GM21619 (cell line): ENCODE results near the gene GTPBP10.

Source experiments
- ATAC-seq: cut with Tn5 transposase; IDR thresholded peaks from one replicate; pipeline ENCODE4 v1.9.1; 2021; ENCODE audit not compliant: unreplicated experiment

GTPBP10 gene

GRCh38 chr7:90351987-90352386 is 5.5 kb downstream of the GTPBP10 start:
- ATAC-seq, result no peak

- no peak for ATAC-seq
Measured at GRCh38 chr7:90383422-90383821, 36.9 kb downstream of the GTPBP10 start.

- no peak for ATAC-seq
Measured at GRCh38 chr7:90383861-90384260, 37.3 kb downstream of the GTPBP10 start.

DNA sequence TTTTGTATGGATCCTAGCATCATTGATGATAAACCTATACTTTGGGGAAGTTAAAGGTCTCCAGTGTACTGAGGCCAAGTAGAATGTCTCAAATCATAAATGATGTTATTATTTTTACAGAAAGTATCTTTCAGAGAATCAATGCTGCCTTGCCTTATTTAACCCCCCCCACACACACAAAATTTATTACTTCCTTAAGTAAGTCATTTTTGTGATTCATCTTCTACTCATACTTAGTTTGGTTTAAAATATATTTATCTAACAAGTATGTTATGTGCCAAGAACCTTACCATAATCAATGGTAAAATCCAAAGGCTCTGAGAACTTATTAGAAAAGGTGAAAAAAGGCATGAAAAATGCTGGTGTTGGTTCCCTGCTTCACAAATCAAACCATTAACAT is 37.9 kb downstream of the GTPBP10 start:
- no peak for ATAC-seq

- no peak for ATAC-seq
Measured at GRCh38 chr7:90387470-90388240, 41.1 kb downstream of the GTPBP10 start.

- no peak for ATAC-seq
Measured at GRCh38 chr7:90390926-90391325, 44.4 kb downstream of the GTPBP10 start.

DNA sequence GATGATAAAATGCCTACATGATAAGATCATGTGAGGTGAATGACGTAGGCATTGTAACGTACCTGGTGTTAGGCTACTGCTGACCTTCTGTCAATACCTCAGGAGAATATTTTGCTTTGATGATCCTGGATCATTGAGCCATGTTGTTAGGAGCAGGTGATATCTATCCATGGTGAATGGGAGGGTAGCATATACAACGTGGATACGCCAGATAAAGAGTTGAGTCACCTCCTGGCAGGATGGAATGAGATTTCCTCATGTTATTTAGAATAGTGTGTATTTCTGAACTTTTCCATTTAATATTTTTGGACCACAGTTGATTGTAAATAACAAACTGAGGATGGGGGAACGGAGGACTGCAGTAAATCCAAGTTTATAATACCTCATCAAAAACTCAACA is 45.0 kb downstream of the GTPBP10 start:
- ATAC-seq, result no peak

DNA sequence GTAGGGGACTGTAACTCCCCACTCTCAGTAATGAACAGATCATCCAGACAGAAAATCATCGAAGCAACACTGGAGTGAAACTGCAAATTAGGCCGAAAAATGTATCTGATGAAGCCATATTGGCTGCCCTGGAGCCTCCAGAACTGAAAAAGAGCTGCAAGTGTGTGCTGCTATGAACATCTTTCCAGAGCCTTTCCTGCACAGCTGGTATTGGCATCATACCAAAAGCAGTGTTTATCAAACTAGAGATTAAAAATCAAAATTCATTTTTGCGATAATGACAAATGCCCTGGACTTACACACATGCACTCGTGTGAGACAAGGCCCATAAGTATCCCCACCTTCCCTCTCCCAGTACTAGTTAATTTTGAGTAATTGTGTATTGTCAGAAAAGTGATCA is 49.9 kb downstream of the GTPBP10 start:
- ATAC-seq, result no peak

- ATAC-seq, result no peak
Measured at GRCh38 chr7:90401989-90402388, 55.5 kb downstream of the GTPBP10 start.

DNA sequence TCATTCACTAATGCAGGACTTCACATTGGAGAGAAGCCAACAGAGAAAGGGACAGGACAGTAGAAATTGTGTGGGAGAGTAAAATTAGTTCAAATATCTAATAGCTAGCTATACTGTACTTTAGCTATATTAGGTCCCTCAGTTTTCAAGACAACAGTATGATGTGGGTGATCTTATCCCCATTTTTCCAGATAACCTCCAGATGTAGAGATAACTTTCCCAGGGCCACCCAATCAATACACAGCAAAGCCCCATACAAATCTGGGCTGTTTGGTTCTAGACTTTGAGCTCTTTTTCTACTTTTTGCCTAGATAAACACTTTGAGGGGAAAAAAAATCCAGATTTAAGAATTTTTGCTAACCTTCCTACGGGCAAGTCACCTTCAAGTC is 56.3 kb downstream of the GTPBP10 start:
- no peak for ATAC-seq

GRCh38 chr7:90403174-90404113 is 56.9 kb downstream of the GTPBP10 start, which contains the start of gene CLDN12:
Gene CLDN12 (plus strand): TSS chr7:90403461. CDS start chr7:90412677, 9,216 bp downstream.
- ATAC-seq, result peak; percentile 96

DNA sequence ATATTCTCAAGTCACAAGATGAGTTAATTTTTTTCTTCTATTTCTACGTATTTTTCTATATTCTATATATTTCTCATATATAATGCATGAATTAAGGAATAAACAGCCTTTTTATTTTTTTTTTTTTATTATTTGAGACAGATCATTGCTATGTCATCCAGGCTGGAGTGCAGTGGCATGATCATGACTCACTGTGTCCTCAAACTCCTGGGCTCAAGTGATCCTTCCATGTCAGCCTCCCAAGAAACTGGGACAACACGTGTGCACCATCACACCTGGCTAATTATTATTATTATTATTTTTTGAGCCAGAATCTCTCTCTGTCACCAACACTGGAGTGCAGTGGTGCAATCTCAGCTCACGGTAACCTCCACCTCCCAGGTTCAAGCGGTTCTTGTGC is 58.3 kb downstream of the GTPBP10 start:
- no peak for ATAC-seq

- no peak for ATAC-seq
Measured at GRCh38 chr7:90407484-90407821, 60.9 kb downstream of the GTPBP10 start.

- no peak for ATAC-seq
Measured at GRCh38 chr7:90408142-90408541, 61.6 kb downstream of the GTPBP10 start.

DNA sequence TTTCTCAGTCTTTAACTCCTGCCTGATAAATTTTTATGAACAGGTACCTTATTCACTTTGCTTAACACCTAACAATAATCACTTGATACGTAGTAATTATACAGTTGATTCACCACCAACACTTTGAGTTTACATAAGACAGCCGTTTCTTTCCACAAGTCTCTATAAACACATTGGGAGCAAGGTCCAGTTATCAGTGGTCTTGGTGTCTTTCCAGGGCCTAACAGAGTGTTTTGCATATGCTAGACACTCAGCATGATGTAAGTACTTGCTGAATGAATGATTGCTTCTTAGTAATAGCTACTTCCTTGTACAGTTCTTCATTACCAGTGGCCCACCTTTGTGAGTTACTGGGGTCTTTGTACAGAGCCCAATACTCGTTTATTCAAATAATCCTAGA is 63.2 kb downstream of the GTPBP10 start:
- no peak for ATAC-seq

DNA sequence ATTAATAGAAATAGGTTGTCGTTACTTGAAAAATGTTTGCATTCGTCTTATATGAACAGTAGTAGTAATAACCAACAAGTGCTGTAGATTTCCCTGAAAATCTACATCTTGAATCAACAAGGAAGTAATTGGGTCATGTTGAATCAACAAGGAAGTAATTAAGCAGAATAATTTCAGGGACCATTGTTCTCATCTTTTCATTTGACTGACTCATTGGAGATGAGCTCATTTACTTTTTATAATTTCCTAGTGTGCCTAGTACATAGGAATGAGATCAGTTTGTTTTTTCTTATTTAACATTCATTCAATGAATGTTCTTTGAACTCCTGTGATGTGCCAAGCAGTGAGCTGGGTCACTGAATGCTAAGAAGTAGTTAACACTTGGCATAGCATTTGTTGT is 65.0 kb downstream of the GTPBP10 start:
- no peak for ATAC-seq

GRCh38 chr7:90412458-90413184 is 66.1 kb downstream of the GTPBP10 start:
- ATAC-seq, result peak; percentile 67

- peak; percentile 12 for ATAC-seq
Measured at GRCh38 chr7:90413185-90413528, 66.6 kb downstream of the GTPBP10 start.

DNA sequence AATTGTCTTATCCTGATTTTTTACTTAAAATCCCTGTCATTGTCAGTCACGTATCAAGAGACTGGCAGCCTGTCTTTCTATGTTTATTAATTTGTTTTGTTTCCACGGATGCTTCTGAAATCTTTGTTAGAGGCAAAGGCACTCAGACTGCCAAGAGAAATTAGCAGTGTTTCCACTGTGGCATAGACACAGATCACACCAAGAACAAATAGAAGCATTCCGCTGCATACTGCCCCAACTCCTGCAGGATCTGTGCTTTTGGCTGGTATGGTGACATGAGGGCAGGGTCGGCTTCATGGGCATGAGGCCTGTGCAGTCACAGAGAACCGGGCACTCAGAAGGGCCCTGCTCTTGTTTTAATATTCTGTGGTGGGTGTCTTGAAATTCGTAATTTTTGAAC is 75.1 kb downstream of the GTPBP10 start:
- no peak for ATAC-seq

- peak; percentile 96 for ATAC-seq
Measured at GRCh38 chr7:90424720-90425119, 78.2 kb downstream of the GTPBP10 start.

GRCh38 chr7:90425376-90425775 is 78.9 kb downstream of the GTPBP10 start:
- no peak for ATAC-seq
